ENCODE measurements around the gene HDAC11.
A peak's percentile ranks its signal among the peaks of the same experiment; 100 is the strongest.
"Not testable (repeated sequence)": the region's sequence is repeated elsewhere in the genome, so short reads cannot be mapped to it uniquely, and the experiment has no call there.

The HDAC11 gene

DNA sequence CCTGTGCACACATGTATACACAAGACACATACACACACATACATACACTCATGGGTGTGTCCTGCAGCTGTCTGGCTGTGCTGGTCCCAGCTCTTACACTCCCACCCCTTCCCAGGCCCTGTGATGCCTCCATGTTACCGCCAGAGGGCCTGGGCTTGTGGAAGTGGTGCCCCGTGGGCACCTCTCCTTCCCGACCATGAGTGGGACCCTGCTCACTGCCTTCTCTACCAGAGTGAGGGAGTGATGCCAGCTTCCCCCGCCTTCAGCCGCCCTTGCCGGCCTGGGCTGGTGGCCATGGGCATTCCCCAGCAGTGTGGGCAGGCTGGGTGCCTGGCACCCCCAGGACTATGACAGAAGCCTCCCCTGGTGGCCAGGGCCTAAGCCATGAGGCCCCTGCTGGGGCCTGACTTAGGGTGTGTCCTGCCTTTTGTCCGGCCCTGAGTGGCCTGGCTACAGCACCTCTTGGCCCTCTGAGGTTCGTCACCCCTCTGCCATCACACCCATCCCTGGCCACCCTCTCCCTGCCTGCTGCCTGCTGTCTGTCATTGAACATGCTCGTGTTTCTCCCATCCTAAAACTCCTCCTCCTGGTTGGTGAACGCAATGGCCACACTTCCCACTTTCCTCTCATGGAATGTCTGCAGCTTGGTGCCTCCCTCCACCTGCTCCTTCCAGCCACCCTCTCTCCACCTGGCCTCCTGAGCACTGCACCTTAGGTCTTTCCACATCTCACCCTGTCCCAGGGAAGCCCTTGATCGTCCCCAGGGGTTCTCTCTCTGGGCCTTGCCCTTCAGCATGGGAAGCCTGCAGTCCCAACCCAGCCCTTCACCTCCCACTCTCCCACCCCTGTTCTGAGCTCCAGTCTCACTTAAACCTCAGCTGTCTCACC is 14.6 kb downstream of the HDAC11 start:
- no peak for DNase-seq (ENCODE audit: low read depth, low spot score)
- TF ChIP-seq, protein P1, sequence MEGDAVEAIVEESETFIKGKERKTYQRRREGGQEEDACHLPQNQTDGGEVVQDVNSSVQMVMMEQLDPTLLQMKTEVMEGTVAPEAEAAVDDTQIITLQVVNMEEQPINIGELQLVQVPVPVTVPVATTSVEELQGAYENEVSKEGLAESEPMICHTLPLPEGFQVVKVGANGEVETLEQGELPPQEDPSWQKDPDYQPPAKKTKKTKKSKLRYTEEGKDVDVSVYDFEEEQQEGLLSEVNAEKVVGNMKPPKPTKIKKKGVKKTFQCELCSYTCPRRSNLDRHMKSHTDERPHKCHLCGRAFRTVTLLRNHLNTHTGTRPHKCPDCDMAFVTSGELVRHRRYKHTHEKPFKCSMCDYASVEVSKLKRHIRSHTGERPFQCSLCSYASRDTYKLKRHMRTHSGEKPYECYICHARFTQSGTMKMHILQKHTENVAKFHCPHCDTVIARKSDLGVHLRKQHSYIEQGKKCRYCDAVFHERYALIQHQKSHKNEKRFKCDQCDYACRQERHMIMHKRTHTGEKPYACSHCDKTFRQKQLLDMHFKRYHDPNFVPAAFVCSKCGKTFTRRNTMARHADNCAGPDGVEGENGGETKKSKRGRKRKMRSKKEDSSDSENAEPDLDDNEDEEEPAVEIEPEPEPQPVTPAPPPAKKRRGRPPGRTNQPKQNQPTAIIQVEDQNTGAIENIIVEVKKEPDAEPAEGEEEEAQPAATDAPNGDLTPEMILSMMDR (IDR thresholded peaks at IDR 0.05; ENCODE audit: low read depth, low read length), result peak; percentile 78
- in situ Hi-C loops (cut with HindIII; ENCODE audit: low sequenced_read_pairs), result no loop called here
- no peak overlapping the region for H3K4me3 ChIP-seq (ENCODE audit: low read depth, low read length)

DNA sequence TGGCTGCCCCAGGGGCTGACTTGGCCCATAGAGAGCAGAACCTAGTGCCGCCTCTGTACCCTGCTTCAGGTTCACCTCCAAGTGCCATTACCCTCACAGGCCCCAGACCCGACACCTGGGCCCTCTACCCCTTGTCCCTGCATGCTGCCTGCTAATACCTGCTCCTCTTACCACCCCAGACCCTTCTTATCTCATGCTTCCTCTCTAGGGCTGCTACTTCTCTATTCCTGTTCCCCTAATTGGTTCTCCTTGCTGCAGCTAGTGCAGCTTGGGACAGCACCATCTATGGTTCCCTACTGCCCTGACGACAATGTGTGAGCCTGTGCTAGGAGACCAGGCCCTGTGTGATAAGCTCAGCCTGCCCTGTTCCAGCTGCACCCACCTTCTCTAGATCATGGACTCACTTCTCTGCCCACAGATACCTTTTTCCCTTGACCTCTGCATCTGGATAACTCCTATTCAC is 15.3 kb downstream of the HDAC11 start:
- no peak for DNase-seq (ENCODE audit: low read depth, low spot score)
- TF ChIP-seq, protein P1 (IDR thresholded peaks at IDR 0.05; ENCODE audit: low read depth, low read length), result no peak

DNA sequence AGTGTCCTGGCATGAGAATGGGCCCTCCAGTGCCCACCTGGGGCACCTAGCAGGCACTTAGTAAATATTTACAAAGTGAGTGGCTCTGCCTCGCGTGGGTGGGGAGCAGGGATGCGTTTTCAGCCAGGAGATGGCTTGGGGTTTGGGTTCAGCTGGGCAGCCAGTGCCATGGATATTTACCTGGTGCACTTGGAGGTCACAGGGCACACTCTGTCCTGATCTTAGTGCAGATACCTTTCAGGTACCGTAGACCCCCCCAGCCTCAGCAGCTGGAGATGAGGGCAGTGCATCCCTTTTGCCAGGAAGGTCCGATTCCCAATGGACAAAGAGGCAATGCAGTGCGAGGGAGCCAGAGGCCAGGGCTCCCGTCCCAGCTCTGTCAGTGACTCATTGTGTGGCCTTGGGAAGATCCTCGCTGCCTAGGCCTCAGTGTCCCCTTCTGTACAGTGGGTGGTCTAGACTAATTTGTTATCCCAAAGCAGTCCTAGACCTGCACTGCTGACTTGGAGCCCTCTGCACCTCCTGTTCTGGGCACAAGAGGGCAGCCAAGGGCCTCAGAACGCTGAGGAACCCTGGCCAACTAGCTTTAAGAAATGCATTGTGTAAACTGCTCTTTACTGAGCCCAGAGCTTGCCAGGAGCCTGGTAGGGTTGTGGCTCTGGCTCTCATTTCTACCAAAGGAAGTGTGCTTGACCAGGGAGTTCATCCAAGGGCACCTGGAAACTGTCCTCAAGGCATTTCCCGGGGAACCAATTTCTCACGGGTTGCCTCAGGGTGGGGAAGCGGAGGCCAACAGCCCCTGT is 16.0 kb downstream of the HDAC11 start:
- TF ChIP-seq, protein P1 (IDR thresholded peaks at IDR 0.05; ENCODE audit: low read depth, low read length), result peak; percentile 98
- peak; percentile 84 for DNase-seq (ENCODE audit: low read depth, low spot score)
- no peak overlapping the region for H3K4me3 ChIP-seq (ENCODE audit: low read depth, low read length)
- in situ Hi-C loops (cut with HindIII; ENCODE audit: low sequenced_read_pairs), result no loop called here

More for the DNA sequence above, 15.3 kb downstream of the HDAC11 start:
- H3K4me3 ChIP-seq (ENCODE audit: low read depth, low read length), result no peak overlapping the region
- in situ Hi-C loops (cut with HindIII; ENCODE audit: low sequenced_read_pairs), result no loop called here

DNA sequence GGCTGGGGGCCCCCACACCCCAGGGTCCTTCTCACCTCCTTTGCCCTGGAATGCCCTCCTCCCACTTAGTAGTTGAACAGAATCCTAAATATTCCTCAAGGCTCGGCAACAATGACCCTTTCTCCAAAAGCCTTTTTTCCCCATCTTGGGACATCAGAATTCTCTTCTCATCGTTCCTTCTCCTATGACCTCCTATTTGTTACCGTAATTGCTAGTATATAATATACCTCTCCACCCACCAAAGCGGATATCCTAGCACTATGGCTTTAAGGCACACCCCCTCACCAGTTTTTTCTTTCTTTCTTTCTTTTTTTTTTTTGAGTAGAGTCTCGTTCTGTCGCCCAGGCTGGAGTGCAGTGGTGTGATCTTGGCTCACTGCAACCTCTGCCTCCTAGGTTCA is 16.8 kb downstream of the HDAC11 start:
- TF ChIP-seq, protein P1 (IDR thresholded peaks at IDR 0.05; ENCODE audit: low read depth, low read length), result no peak
- in situ Hi-C loops (cut with HindIII; ENCODE audit: low sequenced_read_pairs), result no loop called here
- no peak for DNase-seq (ENCODE audit: low read depth, low spot score)
- H3K4me3 ChIP-seq (ENCODE audit: low read depth, low read length), result no peak overlapping the region

DNA sequence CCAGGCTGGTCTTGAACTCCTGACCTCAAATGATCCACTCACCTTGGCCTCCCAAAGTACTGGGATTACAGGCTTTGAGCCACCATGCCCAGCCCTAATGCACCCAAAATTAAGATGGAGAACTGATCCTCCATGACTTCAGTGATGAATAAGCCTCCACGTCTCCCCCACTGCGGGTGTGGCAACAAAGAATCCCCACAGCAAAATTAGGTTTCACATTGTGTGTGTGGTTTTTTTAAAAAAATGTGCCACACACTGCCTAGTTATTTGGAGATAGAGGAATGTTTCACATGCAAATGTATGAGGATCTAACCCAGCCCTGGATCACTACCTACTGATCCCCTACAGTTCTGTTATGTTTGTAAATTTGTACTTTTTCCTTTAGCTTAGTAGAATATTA is 17.3 kb downstream of the HDAC11 start:
- DNase-seq (ENCODE audit: low read depth, low spot score), result no peak
- no peak overlapping the region for H3K4me3 ChIP-seq (ENCODE audit: low read depth, low read length)
- in situ Hi-C loops (cut with HindIII; ENCODE audit: low sequenced_read_pairs), result no loop called here
- TF ChIP-seq, protein P1 (IDR thresholded peaks at IDR 0.05; ENCODE audit: low read depth, low read length), result no peak

DNA sequence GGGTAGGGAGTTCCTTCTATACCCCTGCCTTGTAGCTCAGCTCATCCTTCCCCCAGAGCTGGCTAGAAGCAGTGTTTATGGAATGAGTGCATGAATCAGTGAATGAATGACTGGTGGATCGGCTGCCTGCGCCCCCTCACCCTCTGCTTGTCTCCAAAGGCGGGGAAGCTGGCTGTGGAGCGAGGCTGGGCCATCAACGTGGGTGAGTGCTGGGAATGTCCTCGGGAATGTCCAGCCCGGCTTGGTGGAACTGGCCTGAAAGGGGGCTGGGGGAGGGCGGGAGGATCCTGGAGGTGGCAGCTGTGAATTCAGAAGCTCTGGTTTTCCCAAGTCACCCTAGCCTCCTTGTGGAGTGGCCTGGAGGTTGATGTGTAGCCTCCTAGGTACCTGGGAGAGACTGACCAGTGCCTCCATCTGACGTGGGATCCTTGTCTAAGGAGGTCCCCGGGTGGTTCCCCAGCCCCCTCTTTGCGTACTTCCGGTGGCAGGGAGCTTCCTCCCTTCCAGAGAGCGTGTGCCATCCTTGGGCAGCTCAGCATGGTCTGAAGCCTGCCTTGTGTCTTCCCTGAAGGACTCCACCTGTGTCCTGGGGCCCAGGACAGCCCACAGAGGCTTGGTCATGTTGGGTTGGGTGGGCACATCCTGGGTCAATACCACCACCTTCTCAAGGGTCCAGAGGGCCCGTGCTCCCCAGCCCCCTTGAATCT is 18.4 kb downstream of the HDAC11 start:
- TF ChIP-seq, protein P1 (IDR thresholded peaks at IDR 0.05; ENCODE audit: low read depth, low read length), result no peak
- no peak overlapping the region for H3K4me3 ChIP-seq (ENCODE audit: low read depth, low read length)
- DNase-seq (ENCODE audit: low read depth, low spot score), result no peak
- in situ Hi-C loops (cut with HindIII; ENCODE audit: low sequenced_read_pairs), result no loop called here

DNA sequence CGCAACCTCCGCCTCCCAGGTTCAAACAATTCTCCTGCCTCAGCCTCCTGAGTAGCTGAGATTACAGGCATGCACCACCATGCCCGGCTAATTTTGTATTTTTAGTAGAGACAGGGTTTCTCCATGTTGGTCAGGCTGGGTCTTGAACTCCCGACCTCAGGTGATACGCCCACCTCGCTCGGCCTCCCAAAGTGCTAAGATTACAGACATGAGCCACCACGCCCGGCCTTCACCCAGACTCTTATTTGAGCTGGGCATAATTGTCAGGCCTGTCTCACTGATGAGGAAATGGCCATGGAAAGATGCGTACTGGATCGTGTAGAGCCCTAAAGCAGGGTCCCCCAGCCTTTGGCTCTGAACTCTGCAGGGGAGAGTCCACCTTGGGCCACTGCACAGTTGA is 19.1 kb downstream of the HDAC11 start:
- DNase-seq (ENCODE audit: low read depth, low spot score); H3K4me3 ChIP-seq (ENCODE audit: low read depth, low read length); in situ Hi-C loops (cut with HindIII; ENCODE audit: low sequenced_read_pairs): not testable (repeated sequence)

Data from astrocyte of the spinal cord (primary cell).